Gastroesophageal sphincter (tissue), 4 donors: ENCODE measurements around the gene REPS1. TPM values are rescaled to one million over a fixed set of nuclear protein-coding genes. Genes with fewer than 3 reads are reported as not detected.

Experiments used
- ATAC-seq: fragments of 150-250 bp; one replicate; pipeline ENCODE4 v1.9.1; 2016; ENCODE audit warnings: mild to moderate bottlenecking, moderate library complexity
- H3K27ac ChIP-seq, 4 donors: fragments of 200-600 bp; sonication (generic) in 3 of 4; 1 replicate in 3 of 4; 2 replicates in 1 of 4; pipeline ENCODE4 v1.5.1; 2016 to 2019
- H3K27me3 ChIP-seq: fragments of 200-600 bp; sonication (generic); one replicate; pipeline ENCODE4 v1.5.1; 2019
- H3K36me3 ChIP-seq, 2 donors: fragments of 200-600 bp; sonication (generic); one replicate each; pipeline ENCODE4 v1.5.1; 2019; ENCODE audit warnings: control low read depth in 1 of 2
- H3K4me1 ChIP-seq, 3 donors: fragments of 200-600 bp; sonication (generic); 1 replicate in 2 of 3; 2 replicates in 1 of 3; pipeline ENCODE4 v1.5.1; 2016 to 2019; ENCODE audit warnings: control low read depth in 2 of 3
- H3K4me3 ChIP-seq, 2 donors: fragments of 200-600 bp; sonication (generic); one replicate each; pipeline ENCODE4 v1.5.1; 2019; ENCODE audit warnings: mild to moderate bottlenecking in 1 of 2, moderate library complexity in 1 of 2
- H3K9me3 ChIP-seq, 3 donors: fragments of 200-600 bp; sonication (generic); one replicate each; pipeline ENCODE4 v1.5.1; 2017 to 2019; ENCODE audit warnings: control low read depth in 2 of 3
- EP300 ChIP-seq: sonication (generic); formaldehyde crosslinking; IDR thresholded peaks from one replicate; pipeline ENCODE4 v1.6.1; 2017; ENCODE audit warnings: antibody characterized with exemption, mild to moderate bottlenecking
- POLR2A ChIP-seq, 2 donors: fragments of 450-650 bp; IDR thresholded peaks; one replicate each; pipeline ENCODE4 v1.6.1; 2017; ENCODE audit warnings: antibody characterized with exemption in 2 of 2, mild to moderate bottlenecking in 2 of 2, moderate library complexity in 1 of 2
- POLR2AphosphoS5 ChIP-seq: sonication (generic); formaldehyde crosslinking; IDR thresholded peaks from one replicate; pipeline ENCODE4 v1.6.1; 2017; ENCODE audit warnings: antibody characterized with exemption
- WGBS, 2 donors: methylation state at CpG; one replicate each; pipeline ENCODE4 v1.1.5; 2018; ENCODE audit warnings: low coverage in 1 of 2; 5-methylcytosine and 5-hydroxymethylcytosine counted together
- total RNA-seq, 4 donors: library from RNA; depleted of rRNA; stranded (reverse); fragments of >200 nt; gene quantifications; one replicate each; pipeline ENCODE4 v1.1.0, GENCODE V29; 2016
- TF ChIP-seq, protein P1 (sequence below), 4 experiments: fragments of 200-600 bp in 2 of 4; fragments of 450-650 bp in 2 of 4; sonication (generic) in 1 of 4; IDR thresholded peaks; one replicate each; pipeline ENCODE4 v1.5.1; 2017 to 2019; ENCODE audit warnings: antibody characterized with exemption in 4 of 4, mild to moderate bottlenecking in 2 of 4, moderate library complexity in 2 of 4

REPS1 gene
- total RNA-seq, 4 donors from 2014 or later = 26.7 to 42.6 (median 29.3) TPM

DNA sequence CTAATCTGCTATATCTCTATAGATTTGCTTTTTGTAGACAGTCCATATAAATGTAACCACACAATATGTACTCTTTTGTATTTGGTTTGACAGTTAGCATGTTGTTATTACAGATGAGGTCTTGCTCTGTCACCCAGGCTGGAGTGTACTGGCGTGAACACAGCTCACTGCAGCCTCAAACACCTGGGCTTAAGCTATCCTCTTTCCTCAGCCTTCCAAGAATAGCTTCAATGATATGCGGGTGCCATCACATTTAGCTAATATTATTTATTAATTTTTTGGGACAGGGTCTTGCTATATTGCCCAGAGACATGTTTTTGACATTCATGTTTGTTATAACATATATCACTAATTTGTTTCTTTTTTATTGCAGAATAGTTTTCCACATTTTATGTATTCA is 10.8 kb downstream of the REPS1 start:
- Histone ChIP-seq H3K4me3 (no peak overlapping the region), H3K36me3 (no peaks in the 10 kb centered on the region), H3K27me3 (no peaks in the 10 kb centered on the region), H3K9me3 (no peaks in the 10 kb centered on the region), H3K27ac (no peak overlapping the region), H3K4me1 (peaks cover 8 to 52% (median 12%) of the 10 kb centered on the region in 3 donors)
- TF ChIP-seq POLR2A (IDR thresholded peaks at IDR 0.05) = no peak
- TF ChIP-seq, protein P1, sequence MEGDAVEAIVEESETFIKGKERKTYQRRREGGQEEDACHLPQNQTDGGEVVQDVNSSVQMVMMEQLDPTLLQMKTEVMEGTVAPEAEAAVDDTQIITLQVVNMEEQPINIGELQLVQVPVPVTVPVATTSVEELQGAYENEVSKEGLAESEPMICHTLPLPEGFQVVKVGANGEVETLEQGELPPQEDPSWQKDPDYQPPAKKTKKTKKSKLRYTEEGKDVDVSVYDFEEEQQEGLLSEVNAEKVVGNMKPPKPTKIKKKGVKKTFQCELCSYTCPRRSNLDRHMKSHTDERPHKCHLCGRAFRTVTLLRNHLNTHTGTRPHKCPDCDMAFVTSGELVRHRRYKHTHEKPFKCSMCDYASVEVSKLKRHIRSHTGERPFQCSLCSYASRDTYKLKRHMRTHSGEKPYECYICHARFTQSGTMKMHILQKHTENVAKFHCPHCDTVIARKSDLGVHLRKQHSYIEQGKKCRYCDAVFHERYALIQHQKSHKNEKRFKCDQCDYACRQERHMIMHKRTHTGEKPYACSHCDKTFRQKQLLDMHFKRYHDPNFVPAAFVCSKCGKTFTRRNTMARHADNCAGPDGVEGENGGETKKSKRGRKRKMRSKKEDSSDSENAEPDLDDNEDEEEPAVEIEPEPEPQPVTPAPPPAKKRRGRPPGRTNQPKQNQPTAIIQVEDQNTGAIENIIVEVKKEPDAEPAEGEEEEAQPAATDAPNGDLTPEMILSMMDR (IDR thresholded peaks at IDR 0.05) = no peak
- TF ChIP-seq POLR2AphosphoS5 = no peak
- TF ChIP-seq EP300 = no peak
- WGBS, 2 donors = 89 to 100% methylated on average over 2 of the region's 2 CpGs
- ATAC-seq = no peak

DNA sequence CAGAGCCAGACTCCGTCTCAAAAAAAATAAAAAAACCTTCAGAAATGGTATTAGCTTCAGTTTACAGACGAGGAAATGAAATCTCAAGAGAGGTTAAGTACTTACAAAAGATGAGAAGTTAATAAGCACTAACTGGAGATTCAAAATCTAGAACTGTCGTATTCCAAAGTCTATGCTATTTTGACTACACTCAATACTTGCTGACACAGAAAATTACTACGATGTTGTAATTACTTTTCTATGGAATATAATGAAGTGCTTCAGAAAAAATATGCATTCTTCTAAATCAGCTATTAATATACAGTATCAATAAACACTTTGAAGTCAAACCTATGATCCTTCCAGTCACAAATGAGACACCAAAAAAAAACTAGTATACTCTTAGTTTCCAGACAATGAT is 12.2 kb downstream of the REPS1 start:
- Histone ChIP-seq H3K36me3 (no peaks in the 10 kb centered on the region), H3K27ac (no peak overlapping the region), H3K4me3 (no peak overlapping the region), H3K9me3 (no peaks in the 10 kb centered on the region), H3K27me3 (no peaks in the 10 kb centered on the region), H3K4me1 (peaks cover 22 to 57% (median 24%) of the 10 kb centered on the region in 3 donors)
- ATAC-seq = no peak
- TF ChIP-seq POLR2AphosphoS5 = no peak
- no peak for TF ChIP-seq POLR2A (IDR thresholded peaks at IDR 0.05)
- TF ChIP-seq, protein P1 (IDR thresholded peaks at IDR 0.05) = no peak
- TF ChIP-seq EP300 = no peak
- 72 to 76% methylated on average over 3 to 4 of the region's 4 CpGs for WGBS, 2 donors

DNA sequence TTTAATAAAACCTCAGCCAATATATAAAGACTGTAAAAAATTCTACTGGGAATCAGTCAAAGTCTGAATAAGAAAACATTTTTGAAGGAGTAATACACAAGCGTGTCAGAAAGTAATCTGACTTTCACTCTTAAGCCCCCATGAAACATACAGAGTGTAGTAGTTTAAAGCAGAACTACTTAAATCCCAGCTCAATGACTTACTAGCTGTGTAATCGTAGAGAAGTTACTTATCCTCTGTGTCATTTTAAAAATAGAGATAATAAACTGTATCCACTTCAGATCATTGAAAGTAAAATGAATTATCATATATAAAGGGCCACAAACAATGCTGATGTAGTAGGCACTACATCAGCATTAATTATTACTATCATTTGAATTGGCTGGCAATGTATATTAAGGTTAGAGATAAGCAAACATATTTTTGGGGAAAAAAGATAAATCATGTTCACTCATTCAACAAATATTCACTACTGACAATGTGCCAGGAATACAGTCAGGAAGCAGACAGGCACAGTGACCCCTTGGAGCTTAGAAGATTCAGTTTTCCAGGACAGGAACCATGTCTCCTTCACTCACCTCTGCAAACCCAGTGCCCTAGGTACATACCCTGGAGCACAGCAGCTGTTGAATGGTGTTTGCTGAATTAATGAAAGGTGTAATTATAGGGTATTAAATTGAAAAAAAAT is 14.4 kb downstream of the REPS1 start:
- Histone ChIP-seq H3K27me3 (no peaks in the 10 kb centered on the region), H3K36me3 (no peaks in the 10 kb centered on the region), H3K4me3 (no peak overlapping the region), H3K27ac (peak overlapping the region in 1 of 4 donors; percentile 27), H3K4me1 (peaks cover 24 to 58% (median 31%) of the 10 kb centered on the region in 3 donors), H3K9me3 (no peaks in the 10 kb centered on the region)
- no peak for ATAC-seq
- TF ChIP-seq EP300 (no peak), POLR2AphosphoS5 (no peak), POLR2A (IDR thresholded peaks at IDR 0.05) (no peak)
- TF ChIP-seq, protein P1 (IDR thresholded peaks at IDR 0.05) = no peak
- WGBS, 2 donors = 11 to 35% methylated on average over 2 of the region's 2 CpGs

DNA sequence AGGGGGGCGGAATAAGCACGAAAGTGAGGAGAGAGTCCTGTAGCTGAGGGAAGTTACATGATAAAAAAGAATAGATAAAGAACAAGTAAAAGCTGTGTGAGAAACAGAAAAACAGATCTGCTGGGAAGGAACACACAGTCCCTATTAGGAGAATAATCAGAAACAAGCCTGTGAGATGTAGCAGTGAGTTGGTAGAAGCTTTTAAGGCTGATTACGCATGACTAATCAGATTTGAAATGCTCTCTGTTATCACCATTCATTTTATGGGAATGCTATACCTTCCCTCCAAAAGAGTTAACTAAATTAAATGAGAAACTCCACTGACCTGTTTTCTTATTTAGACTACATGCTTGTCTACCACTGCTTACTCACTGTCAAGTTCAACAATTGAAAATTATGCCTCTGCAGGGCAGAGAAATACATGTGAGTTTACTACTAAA is 15.8 kb downstream of the REPS1 start:
- Histone ChIP-seq H3K4me1 (peaks cover 24 to 71% (median 31%) of the 10 kb centered on the region in 3 donors), H3K9me3 (no peaks in the 10 kb centered on the region), H3K27me3 (no peaks in the 10 kb centered on the region), H3K27ac (peak overlapping the region in 2 of 4 donors; percentile 19 to 57), H3K4me3 (no peak overlapping the region), H3K36me3 (no peaks in the 10 kb centered on the region)
- 41 to 75% methylated on average over 3 of the region's 3 CpGs for WGBS, 2 donors
- ATAC-seq = no peak
- TF ChIP-seq POLR2A (IDR thresholded peaks at IDR 0.05) (no peak), EP300 (no peak), POLR2AphosphoS5 (no peak)
- TF ChIP-seq, protein P1 (IDR thresholded peaks at IDR 0.05) = no peak

DNA sequence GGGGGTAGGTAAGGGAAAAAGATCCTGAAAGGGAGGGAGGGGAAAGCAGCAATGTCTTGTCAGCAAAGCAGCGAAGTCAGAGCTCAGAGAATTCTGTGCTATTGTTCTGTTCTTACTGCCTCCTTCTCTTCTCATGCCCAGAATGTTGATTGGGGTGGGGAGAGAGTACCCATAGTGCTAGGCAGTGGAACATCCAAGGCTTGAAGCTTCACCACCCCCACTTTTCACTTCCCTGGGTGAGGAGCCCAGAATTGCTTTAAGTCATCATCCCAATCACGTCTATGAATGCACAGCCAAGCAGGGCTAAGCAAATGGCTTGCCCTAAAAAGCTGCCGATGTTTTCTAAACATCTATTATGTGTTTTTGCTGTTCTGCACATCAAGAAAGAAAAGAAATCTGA is 16.5 kb downstream of the REPS1 start:
- TF ChIP-seq POLR2A (IDR thresholded peaks at IDR 0.05) (no peak), EP300 (no peak), POLR2AphosphoS5 (no peak)
- TF ChIP-seq, protein P1 (IDR thresholded peaks at IDR 0.05) = no peak
- no peaks in the 10 kb centered on the region for H3K27me3 ChIP-seq
- no peaks in the 10 kb centered on the region for H3K36me3 ChIP-seq
- ATAC-seq = no peak
- H3K27ac ChIP-seq = peak overlapping the region in 3 of 4 donors; percentile 19 to 57 (median 22)
- no peaks in the 10 kb centered on the region for H3K9me3 ChIP-seq
- WGBS, 2 donors = 63 to 80% methylated on average over 2 to 3 of the region's 3 CpGs
- no peak overlapping the region for H3K4me3 ChIP-seq
- H3K4me1 ChIP-seq = peaks cover 24 to 72% (median 31%) of the 10 kb centered on the region in 3 donors
